GM10847 (cell line): ENCODE measurements around the gene CNTN3.

Source experiments
- POLR2A ChIP-seq: IDR thresholded peaks from 2 replicates; pipeline ENCODE4 v1.6.1; 2011; ENCODE audit not compliant: insufficient read length; ENCODE audit errors: extremely low read depth

CNTN3 gene

DNA sequence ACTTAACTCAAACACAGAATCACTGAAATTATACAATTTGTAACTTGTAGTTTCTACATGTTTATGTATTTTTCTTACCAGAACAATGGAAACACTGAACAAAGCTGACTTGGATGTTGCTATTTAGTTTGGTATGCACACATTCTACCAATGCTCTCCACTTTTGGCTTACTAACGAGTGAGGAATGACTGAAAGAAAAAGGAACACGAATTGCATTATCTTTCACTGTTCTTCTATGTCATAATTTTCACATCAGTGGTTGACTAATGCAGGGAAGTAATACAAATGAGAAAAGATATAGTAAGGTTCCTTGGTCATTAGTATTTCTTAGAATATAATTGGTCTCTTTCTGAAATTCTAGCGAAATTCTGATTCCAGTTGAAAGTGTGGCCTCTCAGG, 9.8 kb upstream of the CNTN3 start:
- TF ChIP-seq POLR2A, result no peak

DNA sequence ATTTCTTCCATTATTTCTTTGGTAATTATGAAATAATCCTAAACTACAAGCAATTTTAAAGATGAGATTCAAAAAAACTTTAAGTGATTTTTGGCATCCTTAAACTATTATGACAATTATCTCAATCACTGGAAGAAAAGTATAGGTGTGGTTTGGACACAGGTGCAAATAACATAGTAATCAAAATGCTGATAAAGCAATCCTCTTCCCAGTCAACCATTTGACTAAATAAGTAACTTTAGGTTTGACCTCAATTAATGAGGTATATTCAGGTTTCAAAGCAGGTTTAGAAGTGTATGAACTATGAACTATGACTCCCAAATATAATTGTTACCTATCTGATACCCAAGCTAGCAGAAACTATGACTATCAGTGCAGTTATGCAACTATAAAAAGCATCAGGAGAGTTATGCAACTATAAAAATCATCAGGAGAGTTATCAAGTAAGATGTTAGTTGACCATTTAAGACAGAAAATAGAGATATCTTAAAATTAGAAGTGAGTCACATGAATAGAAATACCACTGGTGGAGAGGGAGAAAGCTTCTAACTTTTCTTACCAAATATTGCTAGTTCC, 8.9 kb upstream of the CNTN3 start:
- no peak for TF ChIP-seq POLR2A

DNA sequence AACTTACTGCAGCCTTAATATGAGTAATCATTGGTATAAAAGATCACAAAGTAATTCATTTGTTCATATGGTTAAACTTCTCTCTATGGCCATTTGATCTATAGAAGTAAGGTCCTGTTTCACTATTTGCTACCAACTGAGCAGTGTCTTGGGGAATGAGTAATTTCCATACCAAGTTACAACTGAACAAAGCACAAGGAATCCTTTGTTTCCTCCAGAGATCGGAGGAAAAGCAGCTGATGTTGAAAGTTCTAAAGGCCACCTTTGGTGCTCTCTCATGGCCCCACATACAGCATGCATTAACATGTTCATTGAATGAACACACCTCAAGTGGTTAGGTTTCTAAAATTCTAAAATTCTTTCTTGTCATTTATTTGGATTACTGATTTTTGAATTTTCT, 7.1 kb upstream of the CNTN3 start:
- no peak for TF ChIP-seq POLR2A

DNA sequence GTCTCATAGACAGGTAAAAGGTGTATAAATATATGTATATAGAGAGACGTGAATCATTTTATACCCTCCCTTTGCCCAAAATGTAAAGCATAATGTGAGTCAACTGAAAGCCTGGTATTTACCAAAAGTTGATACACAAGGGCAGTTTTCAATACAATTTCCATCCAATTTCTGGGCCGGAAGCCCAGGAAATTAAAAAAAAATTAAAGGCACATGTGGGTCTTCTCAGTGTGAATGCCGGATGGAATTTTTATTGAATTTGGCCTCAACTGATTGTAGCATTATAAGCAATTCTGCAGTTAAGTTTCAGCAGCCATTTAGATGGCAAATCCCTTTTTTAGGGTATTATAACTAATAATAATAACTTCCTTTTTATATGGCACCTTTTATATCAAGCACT, 3.3 kb upstream of the CNTN3 start:
- TF ChIP-seq POLR2A, result no peak

DNA sequence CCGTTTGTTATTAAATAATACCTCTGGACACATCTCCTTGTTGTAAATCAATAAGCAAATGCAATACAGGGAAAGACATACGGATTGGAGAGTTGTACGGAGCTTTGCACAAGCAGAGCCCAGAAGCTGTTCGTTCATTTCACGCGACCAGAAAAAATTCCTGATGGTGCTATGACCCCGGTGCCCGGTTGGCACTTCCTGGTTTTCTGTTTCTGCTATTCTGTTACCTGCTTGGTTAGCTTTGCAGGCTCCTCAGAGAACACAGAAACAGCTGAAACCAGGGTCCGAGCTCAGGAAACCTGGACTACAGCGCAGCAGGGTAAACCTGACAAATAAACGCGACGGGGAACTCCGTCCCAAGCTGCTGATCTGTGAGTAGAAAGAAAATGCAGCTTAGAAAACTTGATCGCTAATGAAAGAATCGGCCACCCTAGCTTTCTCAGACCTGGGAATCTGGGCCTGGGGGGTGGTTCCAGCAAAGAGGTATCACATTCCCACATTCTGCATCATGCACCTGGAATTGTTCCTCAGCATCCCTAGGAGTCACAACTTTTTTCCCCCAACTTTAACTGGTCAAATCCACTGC, 845 bp downstream of the CNTN3 start:
- TF ChIP-seq POLR2A, result no peak

DNA sequence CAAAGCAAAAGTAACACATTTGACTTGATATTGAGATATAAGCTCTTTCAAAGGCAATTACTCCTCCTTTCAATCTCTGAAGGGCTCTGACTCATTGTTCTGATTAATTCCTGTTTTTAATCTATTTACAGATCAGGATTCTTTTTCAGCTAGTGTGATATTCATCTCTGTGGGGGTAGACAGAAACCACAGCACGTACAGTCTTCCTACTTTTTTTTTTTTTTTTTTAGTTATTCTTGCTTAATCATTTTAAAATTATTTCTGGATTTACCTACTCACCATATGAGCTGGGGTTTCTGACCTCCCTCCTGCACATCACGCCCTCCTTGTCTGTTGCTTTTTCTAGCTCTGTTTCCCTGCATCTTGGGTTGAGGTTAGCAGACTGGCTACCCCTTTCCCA, 1.4 kb downstream of the CNTN3 start:
- TF ChIP-seq POLR2A, result no peak

DNA sequence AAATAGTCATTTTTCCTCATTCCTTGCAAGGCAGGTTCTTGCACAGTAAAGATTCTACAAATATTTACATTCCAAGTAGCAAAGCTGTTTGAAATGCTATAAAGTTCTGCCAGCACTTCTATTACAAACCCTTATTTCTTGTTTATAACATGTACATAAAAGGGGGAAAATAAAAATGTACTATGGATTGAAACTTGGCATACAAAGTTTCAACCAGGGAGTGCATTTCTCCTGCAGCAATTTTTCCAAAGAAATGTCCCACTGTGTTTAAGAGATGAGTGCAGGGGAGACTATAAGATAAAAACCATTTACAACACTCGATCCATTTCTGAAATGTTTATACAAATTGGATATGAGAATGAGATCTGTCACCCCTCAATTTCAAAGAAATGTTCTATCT, 3.3 kb downstream of the CNTN3 start:
- no peak for TF ChIP-seq POLR2A

DNA sequence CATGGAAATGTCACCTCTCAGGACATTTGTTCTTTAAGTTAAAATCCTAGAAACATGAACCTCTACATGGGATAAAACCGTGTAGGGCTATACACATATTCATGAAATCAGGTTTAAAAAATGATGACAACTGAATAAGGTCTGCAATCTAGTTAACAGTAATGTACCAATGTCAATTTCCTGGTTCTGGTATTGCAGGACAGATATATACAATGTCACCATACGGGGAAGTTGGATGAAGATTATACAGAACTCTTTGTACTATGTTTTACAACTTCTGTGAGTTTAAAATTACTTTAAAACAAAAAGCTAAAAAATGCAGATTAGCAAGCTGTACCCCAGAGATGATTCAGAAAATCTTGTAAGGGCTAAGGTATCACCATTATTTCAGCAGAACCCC, 6.7 kb downstream of the CNTN3 start:
- no peak for TF ChIP-seq POLR2A

DNA sequence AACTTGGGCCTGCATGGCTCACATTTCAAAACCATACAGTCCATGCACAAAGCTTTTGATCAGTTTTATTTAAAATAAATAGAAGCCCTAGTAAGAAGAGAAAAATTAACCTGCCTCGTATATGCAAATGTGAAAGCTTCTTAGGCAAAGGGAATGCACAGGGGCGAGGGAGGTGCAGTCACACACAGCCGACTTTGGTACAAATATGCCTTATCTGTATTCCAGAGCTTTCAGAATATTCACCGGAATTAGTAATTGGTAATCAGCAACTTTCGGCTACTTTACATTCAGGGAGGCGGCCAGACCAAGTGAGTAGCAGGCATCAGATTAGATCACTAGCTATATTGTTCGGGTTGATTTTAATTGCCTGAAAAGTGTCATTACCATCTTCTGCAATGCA, 7.5 kb downstream of the CNTN3 start:
- no peak for TF ChIP-seq POLR2A

DNA sequence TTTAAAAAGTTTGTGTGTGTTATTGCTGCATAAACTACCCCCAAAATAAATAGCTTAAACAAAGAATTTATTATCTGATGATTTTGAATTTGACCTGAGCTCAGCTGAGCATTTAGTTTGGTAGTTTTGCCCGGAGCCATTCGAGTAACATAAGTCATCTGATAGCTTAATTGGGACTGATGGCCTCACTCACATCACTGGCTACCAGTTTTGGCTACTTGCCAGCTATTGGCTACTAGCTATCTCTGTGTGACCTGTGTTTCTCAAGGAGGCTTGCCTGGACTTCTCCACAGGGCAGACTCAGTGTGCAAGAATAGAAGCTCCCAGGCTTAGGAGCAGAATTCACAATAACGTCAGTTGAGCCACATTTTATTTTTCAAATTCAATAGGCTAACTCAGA, 9.0 kb downstream of the CNTN3 start:
- no peak for TF ChIP-seq POLR2A

DNA sequence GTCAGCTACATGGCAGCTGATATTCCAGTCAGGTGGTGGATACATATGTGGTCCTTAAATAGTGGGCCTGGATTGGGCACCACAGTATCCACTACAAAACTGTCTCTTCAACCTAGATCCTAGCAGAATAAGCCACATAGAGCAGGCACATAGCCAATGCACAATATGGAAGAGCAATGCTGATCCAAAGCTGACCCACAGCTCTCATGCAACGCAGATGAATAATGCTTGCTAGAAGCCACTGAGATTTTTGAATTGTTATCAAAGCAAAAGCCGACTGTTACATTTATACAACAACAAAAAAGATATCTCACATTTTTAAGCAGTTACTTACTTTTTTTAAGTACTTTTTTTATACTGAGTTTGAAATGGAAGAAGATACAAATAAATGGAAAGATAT, 11.2 kb downstream of the CNTN3 start:
- TF ChIP-seq POLR2A, result no peak

DNA sequence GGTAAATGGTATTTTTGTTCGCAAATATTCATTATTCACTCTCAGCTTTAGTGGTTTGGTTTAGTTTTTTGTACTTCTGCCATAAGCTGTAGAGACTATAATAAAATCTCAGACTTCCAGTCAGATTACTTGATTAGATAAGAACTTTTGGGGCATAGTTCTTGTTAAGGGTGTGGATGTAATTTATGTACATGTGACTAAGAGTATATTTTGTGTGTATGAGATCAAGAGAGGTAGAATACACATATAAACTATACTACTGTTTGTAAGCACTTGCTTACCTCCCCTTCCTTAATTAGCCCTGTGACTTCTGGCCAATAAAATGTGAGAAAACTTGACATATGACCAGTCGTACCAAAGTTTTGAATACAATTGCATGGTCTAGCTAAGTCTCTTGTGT, 12.0 kb downstream of the CNTN3 start:
- no peak for TF ChIP-seq POLR2A

DNA sequence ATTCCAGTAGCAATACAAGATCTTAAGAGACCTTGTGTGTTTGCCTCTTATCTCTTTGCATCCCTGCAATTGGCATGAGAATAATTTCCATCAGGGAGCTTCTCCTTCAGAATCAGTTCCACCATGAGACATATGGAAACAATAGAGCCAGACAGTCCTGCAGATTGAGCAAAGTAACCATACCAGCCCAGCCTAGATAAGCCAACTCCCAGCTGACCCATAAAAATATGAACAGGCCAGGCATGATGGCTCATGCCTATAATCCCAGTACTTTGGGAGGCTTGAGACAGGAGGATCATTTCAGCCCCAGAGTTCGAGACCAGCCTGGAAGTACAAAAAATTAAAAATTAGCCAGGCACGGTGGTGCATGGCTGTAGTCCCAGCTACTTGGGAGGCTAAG, 12.7 kb downstream of the CNTN3 start:
- TF ChIP-seq POLR2A, result no peak

DNA sequence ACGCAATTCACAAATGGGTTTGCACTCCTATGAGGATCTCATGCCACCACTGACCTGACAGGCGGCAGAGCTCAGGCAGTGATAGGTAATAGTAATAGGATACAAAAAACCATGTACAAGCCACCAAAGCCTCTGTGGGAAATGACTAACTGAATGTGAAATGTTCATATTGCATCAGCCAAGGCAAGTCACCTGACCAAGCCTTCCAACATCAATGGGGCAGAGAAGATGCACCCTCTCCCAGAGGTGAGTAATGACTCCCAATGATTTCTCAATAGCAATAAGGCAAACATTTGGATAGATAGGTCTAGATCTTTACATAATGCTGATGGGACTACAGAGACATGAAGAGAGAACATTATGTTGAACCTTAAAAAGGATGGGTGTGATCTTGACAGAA, 14.9 kb downstream of the CNTN3 start:
- no peak for TF ChIP-seq POLR2A

DNA sequence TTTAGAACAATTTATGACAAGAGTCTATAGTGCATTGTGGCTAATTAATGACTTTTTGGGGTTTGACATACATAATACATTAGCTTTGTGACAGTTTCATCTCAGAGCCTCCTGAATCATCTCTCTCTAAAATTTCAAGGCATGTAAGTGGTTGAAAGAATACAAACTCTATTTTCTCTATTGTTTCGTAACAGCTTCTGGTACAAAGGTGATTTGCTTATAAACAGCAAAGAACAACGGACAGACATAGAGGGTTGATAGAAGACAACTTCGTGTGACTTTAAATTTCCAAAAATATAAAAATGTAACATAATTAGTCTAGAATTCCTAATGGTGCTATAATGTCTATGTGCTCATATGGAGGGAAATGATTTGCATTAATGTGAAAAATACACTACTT, 21.3 kb downstream of the CNTN3 start:
- TF ChIP-seq POLR2A, result no peak

DNA sequence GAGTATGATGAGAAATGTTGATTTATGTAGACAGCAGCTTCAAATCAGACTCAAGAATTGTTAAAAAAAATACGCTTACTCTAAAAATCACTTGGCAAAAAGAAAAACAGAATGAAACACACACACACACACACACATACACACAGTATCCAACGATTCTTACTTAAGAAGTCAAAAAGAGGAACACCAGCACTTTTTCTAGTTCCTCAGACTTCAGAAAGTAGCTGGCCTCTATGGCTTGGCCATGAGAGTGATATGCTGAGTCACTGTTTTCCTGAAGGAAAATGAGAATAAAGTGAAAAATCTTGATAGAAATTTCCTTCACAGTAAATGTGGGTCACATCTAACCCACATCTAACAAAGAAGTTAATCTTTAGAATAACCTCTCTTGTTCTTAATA, 22.1 kb downstream of the CNTN3 start:
- TF ChIP-seq POLR2A, result no peak

DNA sequence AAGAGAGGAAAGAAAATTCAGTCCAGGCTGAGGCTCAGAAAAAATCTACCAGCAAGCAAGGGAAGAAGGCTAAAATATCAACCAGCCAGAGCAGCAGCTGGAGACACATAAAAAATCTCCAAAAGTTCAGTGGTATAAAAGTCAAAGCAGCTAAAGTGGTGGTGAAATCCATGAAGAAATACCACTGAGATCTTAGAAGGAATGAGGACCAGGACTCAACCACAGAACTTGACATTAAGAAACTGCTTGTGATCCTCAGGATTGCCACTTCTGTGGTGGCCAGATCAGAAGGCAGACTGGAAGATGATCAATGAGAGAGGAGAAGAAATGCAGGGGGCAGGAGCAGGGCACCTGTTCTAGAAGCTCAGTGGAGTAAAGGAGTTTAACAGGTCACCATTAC, 22.5 kb downstream of the CNTN3 start:
- no peak for TF ChIP-seq POLR2A
